HG02885 (cell line): ENCODE measurements around the gene PDE4C.

Experiments used
- ATAC-seq: cut with Tn5 transposase; IDR thresholded peaks from one replicate; pipeline ENCODE4 v1.9.1; 2021; ENCODE audit warnings: mild to moderate bottlenecking; ENCODE audit not compliant: unreplicated experiment, poor library complexity

PDE4C gene

DNA sequence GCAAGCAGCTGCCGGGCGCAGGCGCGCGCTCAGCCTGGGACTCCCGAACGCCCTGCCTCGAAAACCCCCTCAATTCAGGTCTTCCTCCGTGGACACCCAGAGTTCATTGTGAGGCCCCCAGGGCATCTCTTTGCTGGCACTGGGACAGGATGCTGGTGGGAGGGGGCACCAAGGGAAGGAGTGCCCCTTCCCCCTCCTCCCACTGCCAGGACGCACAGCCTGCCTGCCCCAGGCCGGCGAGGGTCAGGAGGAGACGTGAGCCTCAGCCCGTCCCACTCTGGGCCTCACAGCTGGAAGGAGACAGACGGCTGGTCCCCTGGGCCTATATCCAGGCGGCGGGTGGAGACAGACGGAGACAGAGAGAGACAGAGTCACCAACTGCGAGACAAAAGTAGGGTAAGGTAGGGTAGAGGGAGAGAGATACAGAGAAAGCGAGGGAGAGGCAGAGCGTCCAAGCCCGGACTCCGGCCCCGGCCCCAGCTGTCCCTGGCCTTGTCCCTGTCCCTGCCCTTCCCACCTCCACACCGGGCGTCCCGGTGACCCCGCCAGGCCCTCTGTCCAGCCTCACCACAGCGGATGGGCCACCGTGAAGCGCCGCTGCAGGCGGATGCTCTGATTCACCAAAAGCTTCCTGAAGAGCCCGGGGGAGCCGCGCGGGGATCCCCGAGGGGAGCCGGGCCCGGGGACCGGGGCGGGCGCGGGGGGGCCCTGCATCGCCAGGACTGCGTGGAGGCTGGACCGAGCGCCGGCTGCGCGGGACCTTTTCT, at the start of gene PDE4C:
Gene PDE4C (minus strand): TSS at position 737 of the 767 bp plus-strand sequence. CDS start 23 bp downstream, at position 714.
- ATAC-seq: no peak

DNA sequence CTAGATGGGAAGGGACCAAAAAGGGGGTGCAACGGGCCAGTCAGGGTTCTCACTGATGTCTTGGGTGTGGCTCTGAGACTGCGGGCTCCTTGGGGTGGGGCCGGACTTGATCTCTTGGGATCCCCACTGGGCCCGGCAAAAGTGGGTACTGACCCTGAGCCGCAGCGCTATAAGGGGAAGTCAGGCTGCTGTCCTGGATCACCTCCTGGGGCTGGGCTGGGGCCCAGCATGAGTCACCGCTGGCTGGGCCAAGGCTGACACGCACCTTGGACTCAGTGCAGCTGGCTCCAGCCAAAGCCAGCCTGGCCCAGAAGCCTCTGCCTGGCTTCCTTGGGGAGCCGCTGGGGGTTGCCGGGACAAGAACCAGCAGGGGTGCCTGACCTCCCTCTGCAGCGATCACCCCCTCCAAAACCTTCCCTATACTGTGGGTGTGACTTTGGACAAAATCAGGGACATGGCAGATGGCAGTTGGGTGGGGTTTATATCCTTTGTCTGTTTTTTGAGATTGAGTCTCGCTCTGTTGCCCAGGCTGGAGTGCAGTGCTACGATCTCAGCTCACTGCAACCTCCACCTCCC, 48.6 kb upstream of the PDE4C start:
- no peak for ATAC-seq

DNA sequence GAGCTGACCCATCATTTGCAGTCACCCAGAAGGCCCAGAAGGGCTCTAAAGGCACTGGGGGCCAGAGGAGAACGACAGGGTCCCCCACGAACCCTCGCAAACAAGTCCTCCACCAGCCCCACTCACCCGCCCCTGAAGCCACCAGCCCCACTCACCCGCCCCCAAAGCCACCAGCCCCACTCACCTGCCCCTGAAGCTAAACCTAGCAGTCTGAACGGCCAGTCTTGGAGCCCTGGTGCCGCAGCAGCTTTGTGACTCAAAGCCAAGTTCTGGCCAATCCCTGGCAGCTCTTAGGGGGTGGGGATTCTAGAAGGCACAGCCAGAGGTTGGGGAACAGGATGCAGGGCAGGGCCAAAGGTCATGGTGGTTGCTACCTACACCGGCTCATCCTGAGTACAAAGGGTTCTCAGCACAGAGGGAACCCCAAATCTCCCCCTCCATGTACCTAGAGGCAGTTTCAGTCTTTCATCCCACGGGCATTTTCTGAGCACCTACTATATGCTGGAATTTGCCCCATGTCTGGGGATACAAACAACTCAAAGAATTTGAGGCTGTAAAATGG, 48.1 kb upstream of the PDE4C start, which contains the start of gene IQCN:
Gene IQCN (minus strand): TSS at position 234 of the 562 bp plus-strand sequence. CDS start 4,974 bp downstream, outside the sequence.
- no peak for ATAC-seq

DNA sequence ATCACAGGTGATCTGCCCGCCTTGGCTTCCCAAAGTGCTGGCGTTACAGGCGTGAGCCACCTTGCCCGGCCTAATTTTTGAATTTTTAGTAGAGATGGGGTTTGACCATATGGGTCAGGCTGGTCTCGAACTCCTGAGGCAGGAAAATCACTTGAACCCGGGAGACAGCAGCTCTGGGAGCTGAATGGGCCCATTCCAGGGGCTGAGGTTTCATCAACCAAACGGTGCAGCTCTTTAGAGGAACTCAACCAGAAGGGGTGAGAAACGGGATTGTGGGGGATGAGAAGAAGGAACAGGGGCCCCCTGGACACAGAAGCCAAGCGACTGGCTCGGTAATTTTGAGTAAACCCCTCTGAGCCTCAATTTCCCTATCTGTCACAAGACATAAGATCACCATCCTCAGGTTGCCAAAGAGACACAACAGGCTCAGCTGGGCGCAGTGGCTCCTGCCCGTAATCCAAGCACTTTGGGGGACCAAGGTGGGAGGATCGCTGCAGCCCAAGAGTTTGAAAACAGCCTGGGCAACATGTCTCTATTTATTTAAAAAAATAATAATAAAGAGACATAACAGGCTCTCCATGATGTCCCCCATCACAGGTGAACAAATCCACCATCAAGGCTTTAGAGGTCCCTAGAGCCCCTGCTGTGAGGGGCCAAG, 47.5 kb upstream of the PDE4C start:
- no peak for ATAC-seq

DNA sequence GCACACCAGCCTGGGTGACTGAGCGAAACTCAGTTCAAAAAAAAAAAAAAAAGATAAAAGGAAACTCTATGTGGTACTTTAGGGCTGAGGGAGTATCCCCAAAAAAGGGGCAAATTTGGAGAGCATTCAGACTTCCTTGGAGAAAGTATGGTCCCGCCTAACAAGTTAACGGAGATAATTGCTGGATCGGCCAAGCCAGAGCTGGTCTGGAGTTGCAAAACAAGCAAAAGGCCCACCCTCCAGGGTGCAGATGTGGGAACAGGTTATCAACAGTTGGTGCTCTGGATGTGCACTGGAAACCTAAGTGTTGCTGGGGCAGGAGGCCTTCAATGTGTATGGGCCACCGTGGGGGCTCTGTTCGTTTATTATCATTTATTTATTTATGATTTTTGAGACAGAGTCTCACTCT, 45.2 kb upstream of the PDE4C start:
- no peak for ATAC-seq

DNA sequence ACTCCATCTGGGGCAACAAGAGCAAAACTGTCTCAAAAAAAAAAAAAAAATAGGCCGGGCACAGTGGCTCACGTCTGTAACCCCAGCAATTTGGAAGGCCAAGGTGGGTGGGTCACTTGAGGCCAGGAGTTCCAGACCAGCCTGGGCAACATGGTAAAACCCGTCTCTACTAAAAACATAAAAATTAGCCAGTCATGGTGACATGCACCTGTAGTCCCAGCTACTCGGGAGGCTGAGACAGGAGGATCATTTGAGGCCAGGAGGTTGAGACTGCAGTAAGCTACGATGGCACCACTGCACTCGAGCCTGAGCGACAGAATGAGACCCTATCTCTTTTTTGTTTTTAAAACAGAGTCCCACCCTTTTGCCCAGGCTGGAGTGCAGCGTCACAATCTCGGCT, 44.1 kb upstream of the PDE4C start:
- ATAC-seq: no peak

DNA sequence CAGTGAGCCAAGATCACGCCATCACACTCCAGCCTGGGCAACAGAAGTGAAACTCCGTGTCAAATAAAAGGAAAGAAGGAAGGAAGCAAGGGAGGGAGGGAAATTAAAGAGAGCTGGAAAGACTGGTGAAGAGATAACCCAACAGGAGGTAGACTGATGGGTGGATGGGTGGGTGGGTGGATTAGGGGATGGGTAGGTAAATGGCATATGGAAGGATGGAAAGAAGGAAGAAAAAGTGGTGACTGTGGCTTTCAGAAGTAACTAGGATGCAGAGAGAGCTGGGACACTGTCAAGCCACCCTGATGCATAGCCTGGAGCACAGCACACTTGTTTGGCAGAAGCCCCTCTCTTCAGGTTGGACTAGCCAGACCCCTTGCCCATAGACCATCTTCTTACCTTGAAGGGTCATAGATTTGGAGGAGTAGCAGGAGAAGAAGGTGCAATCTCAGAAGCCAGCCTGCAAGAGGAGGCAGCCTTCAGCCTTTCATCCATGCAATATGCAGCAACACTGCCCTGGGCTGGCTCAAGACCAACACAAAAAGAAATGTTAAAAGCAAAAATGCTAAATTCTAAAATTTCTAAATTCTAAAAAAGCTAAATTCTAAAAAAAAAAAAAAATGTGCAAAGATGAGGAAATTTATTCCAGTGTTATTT, 43.0 kb upstream of the PDE4C start:
- no peak for ATAC-seq

DNA sequence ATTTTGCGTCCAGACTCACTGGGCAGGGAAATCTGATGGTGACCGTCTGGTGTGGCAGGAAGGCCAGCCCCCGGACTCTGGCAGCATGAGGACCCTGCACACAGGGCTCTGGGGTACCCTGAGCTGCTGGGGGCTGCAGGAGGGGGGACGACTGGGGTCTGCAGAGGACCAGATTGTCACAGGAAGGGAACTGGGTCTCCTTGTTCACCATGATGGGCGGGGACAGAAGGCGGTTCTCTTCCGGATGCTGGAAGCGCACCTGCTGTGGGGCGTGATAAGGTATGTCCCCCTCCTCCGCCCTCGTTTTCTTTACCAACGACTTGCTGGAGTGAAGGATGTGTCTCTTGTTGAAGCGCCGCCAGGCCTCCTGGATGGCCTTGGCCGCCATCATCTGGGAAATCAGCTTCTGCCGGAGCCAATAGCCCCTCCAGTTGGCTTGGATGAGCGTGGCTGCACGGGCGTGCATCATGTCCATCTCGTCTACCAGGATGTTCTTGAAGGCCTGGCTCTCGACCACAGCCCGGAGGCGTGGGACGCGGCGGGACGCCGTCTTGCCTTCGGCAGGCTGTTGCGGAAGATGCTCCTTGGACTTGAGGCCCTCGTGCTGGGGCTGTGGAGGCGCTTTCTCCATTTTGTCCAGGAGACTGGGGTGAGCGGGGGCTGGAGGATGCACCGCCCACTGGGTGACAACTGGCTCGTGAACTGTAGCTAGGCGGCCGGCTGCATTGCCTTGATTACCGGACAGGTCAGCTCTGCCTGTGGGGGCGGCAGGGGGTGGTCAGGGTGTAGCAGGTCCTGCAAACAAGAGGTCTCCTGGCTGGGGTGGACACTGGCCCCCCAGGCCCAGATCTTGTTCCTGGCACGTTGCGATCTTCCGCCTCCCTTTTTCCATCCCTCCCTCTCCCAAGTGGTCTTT, 40.8 kb upstream of the PDE4C start:
- ATAC-seq: no peak

DNA sequence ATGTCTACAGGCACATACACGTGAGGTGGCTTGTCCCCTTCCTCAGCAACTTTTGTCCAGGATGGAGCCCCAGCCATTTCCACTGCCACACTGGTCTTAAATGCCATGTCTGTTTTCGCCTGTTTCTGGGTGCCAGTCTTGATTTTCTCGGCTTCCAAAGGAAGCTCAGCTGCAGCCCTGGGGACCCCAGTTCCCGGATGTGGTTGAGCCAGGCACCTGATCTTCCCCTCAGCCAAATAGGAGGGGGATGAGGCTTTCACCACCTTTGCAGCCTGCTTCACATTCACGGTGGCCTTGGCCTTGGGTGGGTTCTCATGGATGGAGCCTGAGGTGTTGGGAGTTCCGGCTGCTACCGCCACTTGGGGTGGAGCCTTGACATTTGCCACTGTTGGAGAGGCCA, 39.3 kb upstream of the PDE4C start:
- no peak for ATAC-seq

DNA sequence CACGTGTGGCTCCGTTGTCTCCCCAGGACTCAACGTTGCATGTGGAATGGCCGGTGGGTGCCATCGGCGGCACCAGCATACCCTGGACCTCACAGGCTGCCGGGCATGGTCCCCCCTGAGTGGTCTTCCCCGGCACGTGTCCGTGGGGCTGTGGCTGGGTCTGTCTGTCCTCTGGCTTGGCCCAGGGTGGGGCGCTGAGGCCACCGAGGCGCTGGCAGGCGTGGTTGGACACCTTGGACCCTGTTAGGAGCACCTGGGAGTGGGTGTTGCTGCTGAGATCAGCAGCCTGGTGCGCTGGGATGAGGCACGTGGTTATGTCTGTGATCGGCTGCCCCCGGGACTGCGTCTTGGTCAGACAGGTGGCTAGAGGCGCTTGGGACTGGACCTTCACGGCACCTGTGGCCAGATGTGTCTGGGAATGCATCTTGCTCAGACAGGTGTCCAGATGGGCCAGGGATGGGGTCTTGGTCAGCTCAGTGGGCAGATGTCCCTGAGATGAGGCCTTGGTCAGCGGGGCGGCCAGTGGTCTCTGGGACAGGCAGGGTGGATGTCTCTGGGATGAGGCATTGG, 38.8 kb upstream of the PDE4C start:
- ATAC-seq: no peak

DNA sequence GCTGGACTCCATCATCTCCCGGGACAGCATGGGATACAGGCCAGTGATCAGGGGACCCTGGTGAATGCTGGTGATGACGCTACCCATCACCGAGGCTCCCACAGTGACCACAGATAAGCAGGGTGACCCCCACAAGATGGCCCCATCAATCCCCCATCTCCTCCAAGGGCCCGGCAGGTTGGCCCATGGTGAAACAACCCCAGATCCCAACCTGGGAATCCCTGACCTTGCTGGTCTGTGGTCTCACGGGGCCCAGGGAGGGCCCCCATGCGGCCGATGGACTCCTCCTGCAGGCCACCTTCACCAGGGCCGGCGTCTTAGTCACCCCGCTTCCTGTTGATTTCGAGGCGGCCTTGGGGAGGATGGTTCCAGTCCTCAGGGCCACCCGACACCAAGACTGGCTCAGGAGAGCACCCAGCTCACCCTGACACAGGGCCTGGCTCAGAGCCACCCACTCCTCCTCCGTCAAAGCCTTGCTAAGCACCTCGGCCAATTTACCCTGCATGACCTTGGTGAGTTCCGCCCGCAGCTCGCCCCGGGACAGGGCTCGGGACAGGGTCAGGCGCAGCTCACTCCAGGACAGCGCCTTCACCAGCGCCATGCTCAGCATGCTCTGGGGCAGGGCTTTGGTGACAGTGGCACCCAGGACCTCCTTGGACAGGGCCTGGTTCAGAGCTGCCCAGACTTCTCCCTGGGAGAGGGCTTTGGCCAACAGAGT, 38.1 kb upstream of the PDE4C start:
- ATAC-seq: no peak

DNA sequence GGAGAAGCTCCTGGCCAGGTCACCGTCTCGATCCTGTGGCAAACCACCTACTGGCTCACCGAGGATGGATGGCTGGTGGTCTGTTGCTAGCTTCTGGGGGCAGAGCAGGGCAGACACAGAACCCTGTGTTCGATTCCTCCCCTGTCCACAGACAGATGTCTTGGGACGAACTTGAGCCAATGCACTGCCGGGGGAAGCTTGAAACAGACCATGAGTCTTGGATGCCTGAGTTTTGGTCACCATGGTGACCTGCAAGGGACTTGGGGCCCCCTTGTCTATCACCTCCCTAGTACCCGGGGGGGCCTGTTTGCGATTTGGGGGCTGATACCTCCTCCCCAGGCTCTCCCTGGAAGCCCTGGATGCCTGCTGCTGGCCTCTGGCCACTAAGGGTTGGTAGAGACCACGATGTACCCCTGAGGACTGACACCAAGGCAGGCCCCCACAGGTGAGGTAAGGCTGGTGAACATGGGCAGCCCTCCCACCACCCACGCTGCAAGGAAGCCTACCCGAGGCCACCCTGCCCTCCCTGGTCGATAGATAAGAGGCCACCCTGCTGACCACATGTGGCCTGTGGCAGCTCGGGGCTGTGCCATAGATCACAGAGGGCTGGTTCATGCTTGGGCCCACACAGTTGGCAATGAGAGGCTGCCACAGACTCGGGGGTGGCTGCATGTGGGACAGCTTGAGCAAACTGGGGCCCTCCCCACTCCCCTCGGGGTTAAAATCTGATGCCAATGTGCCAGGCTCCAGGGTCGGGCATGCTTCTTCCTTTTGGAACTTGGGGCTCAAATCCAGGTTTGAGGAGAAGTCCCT, 37.3 kb upstream of the PDE4C start:
- no peak for ATAC-seq

DNA sequence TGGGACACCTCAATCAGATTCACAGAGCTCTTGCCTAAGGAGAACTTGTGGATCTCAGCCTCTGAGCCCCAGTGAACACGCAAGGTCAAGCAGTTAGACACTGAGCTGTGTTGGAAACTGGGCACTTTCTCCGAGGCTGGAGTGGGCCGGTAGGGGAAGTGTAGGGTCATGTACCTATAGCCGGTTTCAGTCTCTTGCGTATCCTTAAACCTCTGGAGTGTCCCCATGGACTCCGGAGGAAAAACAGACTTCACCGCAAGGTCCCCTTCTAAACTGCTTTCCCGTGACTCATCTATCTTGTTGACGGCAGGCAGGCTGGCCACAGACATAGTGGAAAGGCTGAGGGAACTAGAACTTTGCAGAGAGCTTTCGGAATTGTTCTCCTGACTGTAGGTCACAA, 36.7 kb upstream of the PDE4C start:
- ATAC-seq: no peak

DNA sequence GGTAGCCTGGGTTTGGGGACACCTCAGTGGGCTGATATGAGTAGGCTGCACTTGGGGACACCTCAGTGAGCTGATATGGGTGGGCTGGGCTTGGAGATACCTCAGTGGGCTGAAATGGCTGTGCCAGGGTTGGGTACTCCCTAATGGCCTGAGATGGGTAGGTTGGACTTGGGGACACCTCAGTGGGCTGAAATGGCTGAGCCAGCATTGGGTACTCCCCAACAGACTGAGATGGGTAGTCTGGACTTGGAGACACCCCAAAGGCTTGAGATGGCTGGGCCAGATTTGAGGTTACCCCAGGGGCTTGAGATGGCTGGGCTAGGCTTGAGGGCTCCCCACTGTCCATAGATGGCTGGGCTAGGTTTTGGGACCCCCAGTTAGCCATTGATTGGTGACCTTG, 35.9 kb upstream of the PDE4C start:
- ATAC-seq: no peak

DNA sequence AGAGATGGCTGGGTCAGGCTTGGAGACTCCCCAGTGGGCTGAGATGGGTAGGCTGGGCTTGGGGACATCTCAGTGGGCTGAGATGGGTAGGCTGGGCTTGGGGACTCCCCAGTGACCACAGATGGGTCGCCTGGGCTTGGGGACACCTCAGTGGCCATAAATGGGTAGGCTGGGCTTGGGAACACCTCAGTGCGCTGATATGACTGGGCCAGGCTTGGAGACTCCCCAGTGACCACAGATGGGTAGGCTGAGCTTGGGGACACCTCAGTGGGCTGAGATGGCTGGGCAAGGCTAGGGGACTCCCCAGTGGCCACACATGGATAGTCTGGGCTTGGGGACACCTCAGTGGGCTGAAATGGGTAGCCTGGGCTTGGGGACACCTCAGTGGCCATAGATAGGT, 35.2 kb upstream of the PDE4C start:
- ATAC-seq: no peak

DNA sequence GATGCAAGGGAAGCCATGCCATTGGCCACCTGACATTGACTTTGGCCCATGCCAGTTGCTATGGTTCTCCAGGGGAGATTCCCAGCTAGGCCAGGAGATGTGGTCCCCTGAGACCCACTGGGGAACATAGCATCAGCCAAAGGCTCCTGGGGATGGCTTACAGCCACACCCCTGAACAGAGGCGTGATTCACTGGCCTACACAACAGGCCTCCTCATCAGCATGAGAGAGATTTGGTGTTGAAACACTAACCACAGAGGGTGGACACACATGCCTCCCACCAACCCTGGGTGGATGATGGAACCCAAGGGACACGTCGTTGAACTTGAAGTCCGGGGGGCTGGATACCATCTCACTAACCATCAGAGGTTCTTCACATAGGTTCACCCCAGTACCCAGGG, 33.7 kb upstream of the PDE4C start:
- ATAC-seq: no peak

DNA sequence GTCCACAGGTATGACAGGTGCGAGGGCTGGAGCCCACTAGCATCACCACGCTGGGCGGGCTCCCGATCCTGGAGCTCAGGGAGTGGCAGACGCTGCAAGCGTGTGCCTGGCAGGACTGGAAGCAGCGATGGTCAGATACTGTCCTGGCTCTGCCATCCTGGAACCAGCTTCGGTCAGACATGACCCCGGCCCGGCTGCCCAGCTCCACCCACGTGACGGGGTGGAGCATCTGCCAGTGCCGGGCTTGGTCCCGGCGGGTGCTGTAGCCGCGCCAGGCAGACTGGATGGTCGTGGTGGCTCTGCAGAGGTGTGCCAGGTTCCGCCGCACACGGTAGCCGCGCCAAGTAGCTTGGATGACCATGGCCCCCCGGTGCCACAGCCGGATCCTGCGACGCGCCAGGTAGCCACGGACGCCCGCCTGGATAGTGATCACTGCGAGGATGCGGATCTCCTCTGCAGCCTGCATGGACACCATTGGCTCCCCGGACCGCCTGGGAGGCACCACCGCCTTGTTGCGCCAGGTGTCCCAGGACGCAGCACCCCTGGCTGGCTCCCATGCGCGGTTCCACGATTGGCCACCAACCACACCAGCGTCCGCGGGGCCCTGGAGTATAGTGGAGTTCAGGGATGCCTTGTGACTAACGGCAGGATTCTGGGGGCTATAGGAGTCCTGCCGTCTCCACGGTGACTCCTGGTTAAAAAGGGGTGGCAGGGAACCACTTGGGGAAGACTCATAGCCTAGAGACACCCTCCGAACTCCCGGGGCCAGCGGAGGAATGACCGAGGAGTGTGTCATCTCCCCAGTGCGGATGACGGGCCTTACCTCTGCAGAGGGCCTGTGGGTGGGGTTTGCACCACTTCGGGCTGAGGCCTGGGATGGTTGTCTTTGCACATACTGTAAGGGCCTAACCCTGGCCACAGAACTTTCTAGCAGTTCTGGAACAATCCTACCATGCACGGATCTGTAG, 31.5 kb upstream of the PDE4C start:
- ATAC-seq: no peak
